HepG2 (cell line): Measurements from ENCODE around the gene GJD3. TPM values are rescaled to one million over a fixed set of nuclear protein-coding genes. Genes with fewer than 3 reads are reported as not detected.
A peak's percentile ranks its signal among the peaks of the same experiment; 100 is the strongest.

Source experiments
- ARID5B ChIP-seq: IDR thresholded peaks from 2 replicates; pipeline ENCODE4 v1.4.0; 2020; ENCODE audit warnings: mild to moderate bottlenecking, missing genetic modification reagents
- EHMT2 ChIP-seq: fragments of 200-600 bp; sonication (generic); IDR thresholded peaks from 2 replicates; pipeline ENCODE4 v1.7.0; 2017; ENCODE audit warnings: antibody characterized with exemption, low read depth, low read length, borderline replicate concordance
- MAZ ChIP-seq, 2 experiments: sonication (generic) in 1 of 2; formaldehyde crosslinking in 1 of 2; IDR thresholded peaks; 2 replicates each; pipeline versions ENCODE4 v1.5.0 to v1.6.1; 2012 to 2020; ENCODE audit warnings: low read depth in 2 of 2, mild to moderate bottlenecking in 2 of 2, borderline replicate concordance in 1 of 2, improper control_type of control experiment in 1 of 2, low read length in 1 of 2, missing genetic modification reagents in 1 of 2, moderate library complexity in 1 of 2
- NRL ChIP-seq: sonication (generic); formaldehyde crosslinking; IDR thresholded peaks from 2 replicates; pipeline ENCODE4 v1.5.0; 2020; ENCODE audit warnings: missing genetic modification reagents, mild to moderate bottlenecking, moderate library complexity, borderline replicate concordance
- PLRG1 ChIP-seq: fragments of 450-650 bp; conservative IDR thresholded peaks from 2 replicates; pipeline ENCODE4 v1.6.1; 2016
- PRDM4 ChIP-seq: sonication (generic); formaldehyde crosslinking; IDR thresholded peaks from 2 replicates; pipeline ENCODE4 v1.9.0; 2021; ENCODE audit warnings: missing genetic modification reagents, borderline replicate concordance
- STAT5B ChIP-seq: sonication (generic); formaldehyde crosslinking; IDR thresholded peaks from 2 replicates; pipeline ENCODE4 v1.4.0; 2020; ENCODE audit warnings: missing genetic modification reagents
- UBTF ChIP-seq: sonication (generic); formaldehyde crosslinking; IDR thresholded peaks from 2 replicates; pipeline ENCODE4 v1.4.0; 2020; ENCODE audit warnings: mild to moderate bottlenecking, missing genetic modification reagents
- XRCC5 ChIP-seq: fragments of 200-400 bp; formaldehyde crosslinking; optimal IDR thresholded peaks from 2 replicates; pipeline ENCODE3; 2017; ENCODE audit warnings: mild to moderate bottlenecking, low read length
- ZBTB49 ChIP-seq: sonication (generic); formaldehyde crosslinking; IDR thresholded peaks from 2 replicates; pipeline ENCODE4 v1.4.0; 2020; ENCODE audit warnings: missing genetic modification reagents, borderline replicate concordance
- ZNF574 ChIP-seq: sonication (generic); formaldehyde crosslinking; IDR thresholded peaks from 2 replicates; pipeline ENCODE4 v1.4.0; 2020; ENCODE audit warnings: missing genetic modification reagents
- ZNF749 ChIP-seq: sonication (generic); formaldehyde crosslinking; IDR thresholded peaks from 2 replicates; pipeline ENCODE4 v1.8.0; 2022; ENCODE audit warnings: mild to moderate bottlenecking, missing genetic modification reagents, moderate library complexity, borderline replicate concordance
- ZNF879 ChIP-seq: sonication (generic); formaldehyde crosslinking; IDR thresholded peaks from 2 replicates; pipeline ENCODE4 v1.8.1; 2023; ENCODE audit warnings: missing genetic modification reagents
- polyA plus RNA-seq, 8 experiments: library from polyadenylated mRNA; depleted of rRNA in 3 of 8; stranded (reverse) in 7 of 8; unstranded in 1 of 8; fragments of >200 nt; fragmentation: Illumina TruSeq in 4 of 8; extraction: Trizol in 4 of 8; gene quantifications; 2 replicates each; pipeline versions ENCODE4 v1.2.1 to v1.2.3, GENCODE V29; 2011 to 2016; ENCODE audit warnings: low read depth in 4 of 8, missing spikeins in 1 of 8, mixed read lengths in 1 of 8; ENCODE audit not compliant: insufficient read depth in 1 of 8
- total RNA-seq, 5 experiments: library from RNA; depleted of rRNA; stranded (reverse); fragments of >200 nt; fragmentation: Illumina TruSeq; extraction: Trizol; gene quantifications; 2 replicates each; pipeline ENCODE4 v1.2.3, GENCODE V29; 2016; ENCODE audit warnings: low read depth in 1 of 5

The GJD3 gene
- total and polyA plus RNA-seq, 2 of the 13 experiments (the other 11 are each of a cell fraction or from before 2014, with no cell fraction given), result not detected

- TF ChIP-seq UBTF (CRISPR knock-in tag), result peak; percentile 42; the same call in 1 of the 2 replicates
- TF ChIP-seq MAZ (IDR thresholded peaks at IDR 0.05; ENCODE audit: borderline replicate concordance, low read depth, low read length), result no peak
- TF ChIP-seq MAZ (CRISPR knock-in tag; IDR thresholded peaks at IDR 0.05; ENCODE audit: low read depth), result no peak
- no peak for TF ChIP-seq NRL (CRISPR knock-in tag)
- TF ChIP-seq STAT5B (CRISPR knock-in tag), result 0 out of 2 replicates have a peak, but pooled peaks have one; percentile 5
- no peak for TF ChIP-seq PRDM4 (CRISPR knock-in tag)
- TF ChIP-seq EHMT2, result no peak
- TF ChIP-seq ZNF879 (CRISPR knock-in tag), result no peak
- TF ChIP-seq ARID5B (CRISPR knock-in tag), result no peak
- no peak for TF ChIP-seq PLRG1
- TF ChIP-seq ZBTB49, result no peak
- TF ChIP-seq ZNF574 (CRISPR knock-in tag), result 0 out of 2 replicates have a peak, but pooled peaks have one; percentile 4
- peak; percentile 39; the same call in 1 of the 2 replicates for TF ChIP-seq ZNF749 (CRISPR knock-in tag)
- TF ChIP-seq XRCC5, result no peak
Observed at GRCh38 chr17:40363111-40363827, 1.3 kb downstream of the GJD3 start (continued).
